HepG2 (cell line): ENCODE results near the gene CD300LF. TPM values are rescaled to one million over a fixed set of nuclear protein-coding genes. Genes with fewer than 3 reads are reported as not detected.

Source experiments
- BRCA1 ChIP-seq: sonication (generic); formaldehyde crosslinking; IDR thresholded peaks from 2 replicates; pipeline ENCODE4 v1.4.0; 2020; ENCODE audit warnings: missing genetic modification reagents
- EEA1 ChIP-seq: sonication (generic); formaldehyde crosslinking; IDR thresholded peaks from 2 replicates; pipeline ENCODE4 v1.5.1; 2020; ENCODE audit warnings: mild to moderate bottlenecking, missing genetic modification reagents, borderline replicate concordance
- IRF2 ChIP-seq: IDR thresholded peaks from 2 replicates; pipeline ENCODE4 v1.6.1; 2018; ENCODE audit warnings: missing genetic modification reagents, missing compliant biosample characterization
- SAP130 ChIP-seq: IDR thresholded peaks from 2 replicates; pipeline ENCODE4 v1.6.1; 2016; ENCODE audit warnings: low read depth
- TBX3 ChIP-seq: fragments of 450-650 bp; IDR thresholded peaks from 2 replicates; pipeline ENCODE4 v1.6.1; 2017; ENCODE audit warnings: antibody characterized with exemption, mild to moderate bottlenecking, inconsistent platforms, borderline replicate concordance
- WIZ ChIP-seq: sonication (generic); formaldehyde crosslinking; IDR thresholded peaks from 2 replicates; pipeline ENCODE4 v1.5.1; 2020; ENCODE audit warnings: mild to moderate bottlenecking, missing genetic modification reagents
- ZKSCAN5 ChIP-seq: sonication (generic); formaldehyde crosslinking; IDR thresholded peaks from 2 replicates; pipeline ENCODE4 v1.5.1; 2020; ENCODE audit warnings: mild to moderate bottlenecking, missing genetic modification reagents
- ZNF12 ChIP-seq: sonication (generic); formaldehyde crosslinking; IDR thresholded peaks from 2 replicates; pipeline ENCODE4 v1.5.0; 2020; ENCODE audit warnings: missing genetic modification reagents
- ZNF143 ChIP-seq: sonication (generic); formaldehyde crosslinking; IDR thresholded peaks from 2 replicates; pipeline ENCODE4 v1.4.0; 2020; ENCODE audit warnings: missing genetic modification reagents
- ZNF24 ChIP-seq: fragments of 450-650 bp; IDR thresholded peaks from 2 replicates; pipeline ENCODE4 v1.6.1; 2017; ENCODE audit warnings: antibody characterized with exemption, mild to moderate bottlenecking
- ZNF263 ChIP-seq: sonication (generic); formaldehyde crosslinking; IDR thresholded peaks from 2 replicates; pipeline ENCODE4 v1.4.0; 2020; ENCODE audit warnings: missing genetic modification reagents
- ZNF543 ChIP-seq: sonication (generic); formaldehyde crosslinking; IDR thresholded peaks from 2 replicates; pipeline ENCODE4 v1.4.0; 2020; ENCODE audit warnings: mild to moderate bottlenecking, missing genetic modification reagents
- ZNF607 ChIP-seq: sonication (generic); formaldehyde crosslinking; IDR thresholded peaks from 2 replicates; pipeline ENCODE4 v1.5.1; 2020; ENCODE audit warnings: missing genetic modification reagents, mild to moderate bottlenecking, borderline replicate concordance
- ZNF703 ChIP-seq: sonication (generic); formaldehyde crosslinking; IDR thresholded peaks from 2 replicates; pipeline ENCODE4 v1.5.1; 2020; ENCODE audit warnings: missing genetic modification reagents, mild to moderate bottlenecking, moderate library complexity, borderline replicate concordance
- ZNF709 ChIP-seq: sonication (generic); formaldehyde crosslinking; IDR thresholded peaks from 2 replicates; pipeline ENCODE4 v1.5.0; 2020; ENCODE audit warnings: mild to moderate bottlenecking, missing genetic modification reagents
- ZNF780A ChIP-seq: sonication (generic); formaldehyde crosslinking; IDR thresholded peaks from 2 replicates; pipeline ENCODE4 v1.8.0; 2022; ENCODE audit warnings: mild to moderate bottlenecking, missing genetic modification reagents, moderate library complexity
- ZNF83 ChIP-seq: sonication (generic); formaldehyde crosslinking; IDR thresholded peaks from 2 replicates; pipeline ENCODE4 v1.4.0; 2020; ENCODE audit warnings: missing genetic modification reagents, mild to moderate bottlenecking, borderline replicate concordance
- polyA plus RNA-seq, 8 experiments: library from polyadenylated mRNA; depleted of rRNA in 3 of 8; stranded (reverse) in 7 of 8; unstranded in 1 of 8; fragments of >200 nt; fragmentation: Illumina TruSeq in 4 of 8; extraction: Trizol in 4 of 8; gene quantifications; 2 replicates each; pipeline versions ENCODE4 v1.2.1 to v1.2.3, GENCODE V29; 2011 to 2016; ENCODE audit warnings: low read depth in 4 of 8, missing spikeins in 1 of 8, mixed read lengths in 1 of 8; ENCODE audit not compliant: insufficient read depth in 1 of 8
- total RNA-seq, 5 experiments: library from RNA; depleted of rRNA; stranded (reverse); fragments of >200 nt; fragmentation: Illumina TruSeq; extraction: Trizol; gene quantifications; 2 replicates each; pipeline ENCODE4 v1.2.3, GENCODE V29; 2016; ENCODE audit warnings: low read depth in 1 of 5
- TF ChIP-seq, protein P1 (sequence below): sonication (generic); formaldehyde crosslinking; IDR thresholded peaks from 2 replicates; pipeline ENCODE4 v1.4.0; 2020; ENCODE audit warnings: missing genetic modification reagents
- TF ChIP-seq, protein P2 (sequence below): sonication (generic); formaldehyde crosslinking; IDR thresholded peaks from 2 replicates; pipeline ENCODE4 v1.5.0; 2020; ENCODE audit warnings: mild to moderate bottlenecking, low read depth, missing genetic modification reagents, borderline replicate concordance
- TF ChIP-seq, protein P3 (sequence below): IDR thresholded peaks from 2 replicates; pipeline ENCODE4 v1.4.0; 2020; ENCODE audit warnings: mild to moderate bottlenecking, missing genetic modification reagents
- TF ChIP-seq, protein P4 (sequence below): IDR thresholded peaks from 2 replicates; pipeline ENCODE4 v1.6.1; 2018; ENCODE audit warnings: missing genetic modification reagents
- TF ChIP-seq, protein P5 (sequence below): IDR thresholded peaks from 2 replicates; pipeline ENCODE4 v1.6.1; 2016; ENCODE audit warnings: missing compliant biosample characterization, missing genetic modification reagents, borderline replicate concordance

Gene CD300LF
- total and polyA plus RNA-seq, 2 of the 13 experiments (the other 11 are each of a cell fraction or from before 2014, with no cell fraction given): not detected

DNA sequence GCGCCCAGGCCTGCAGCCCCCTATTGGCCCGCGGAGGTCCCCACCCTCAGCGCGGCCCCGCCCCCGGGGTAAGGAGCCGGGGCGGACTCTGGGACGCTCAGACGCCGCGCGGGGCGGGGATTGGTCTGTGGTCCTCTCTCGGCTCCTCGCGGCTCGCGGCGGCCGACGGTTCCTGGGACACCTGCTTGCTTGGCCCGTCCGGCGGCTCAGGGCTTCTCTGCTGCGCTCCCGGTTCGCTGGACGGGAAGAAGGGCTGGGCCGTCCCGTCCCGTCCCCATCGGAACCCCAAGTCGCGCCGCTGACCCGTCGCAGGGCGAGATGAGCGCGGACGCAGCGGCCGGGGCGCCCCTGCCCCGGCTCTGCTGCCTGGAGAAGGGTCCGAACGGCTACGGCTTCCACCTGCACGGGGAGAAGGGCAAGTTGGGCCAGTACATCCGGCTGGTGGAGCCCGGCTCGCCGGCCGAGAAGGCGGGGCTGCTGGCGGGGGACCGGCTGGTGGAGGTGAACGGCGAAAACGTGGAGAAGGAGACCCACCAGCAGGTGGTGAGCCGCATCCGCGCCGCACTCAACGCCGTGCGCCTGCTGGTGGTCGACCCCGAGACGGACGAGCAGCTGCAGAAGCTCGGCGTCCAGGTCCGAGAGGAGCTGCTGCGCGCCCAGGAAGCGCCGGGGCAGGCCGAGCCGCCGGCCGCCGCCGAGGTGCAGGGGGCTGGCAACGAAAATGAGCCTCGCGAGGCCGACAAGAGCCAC lies 36.0 kb upstream of the CD300LF start, which contains the start of gene NHERF1 (continued):
- TF ChIP-seq, protein P1, sequence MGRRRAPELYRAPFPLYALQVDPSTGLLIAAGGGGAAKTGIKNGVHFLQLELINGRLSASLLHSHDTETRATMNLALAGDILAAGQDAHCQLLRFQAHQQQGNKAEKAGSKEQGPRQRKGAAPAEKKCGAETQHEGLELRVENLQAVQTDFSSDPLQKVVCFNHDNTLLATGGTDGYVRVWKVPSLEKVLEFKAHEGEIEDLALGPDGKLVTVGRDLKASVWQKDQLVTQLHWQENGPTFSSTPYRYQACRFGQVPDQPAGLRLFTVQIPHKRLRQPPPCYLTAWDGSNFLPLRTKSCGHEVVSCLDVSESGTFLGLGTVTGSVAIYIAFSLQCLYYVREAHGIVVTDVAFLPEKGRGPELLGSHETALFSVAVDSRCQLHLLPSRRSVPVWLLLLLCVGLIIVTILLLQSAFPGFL: no peak; the same call in 1 of the 2 replicates
- TF ChIP-seq, protein P2, sequence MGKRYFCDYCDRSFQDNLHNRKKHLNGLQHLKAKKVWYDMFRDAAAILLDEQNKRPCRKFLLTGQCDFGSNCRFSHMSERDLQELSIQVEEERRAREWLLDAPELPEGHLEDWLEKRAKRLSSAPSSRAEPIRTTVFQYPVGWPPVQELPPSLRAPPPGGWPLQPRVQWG (CRISPR knock-in tag): no peak
- TF ChIP-seq ZNF12 (CRISPR knock-in tag) (0 out of 2 replicates have a peak, but pooled peaks have one; percentile 33), ZNF143 (CRISPR knock-in tag) (no peak; the same call in 1 of the 2 replicates), ZNF24 (no peak), TBX3 (no peak; the same call in 1 of the 2 replicates), WIZ (peak; percentile 78), SAP130 (CRISPR knock-in tag) (peak; percentile 95), ZNF709 (peak; percentile 92), ZNF263 (CRISPR knock-in tag) (peak; percentile 61; the same call in 1 of the 2 replicates), ZNF607 (CRISPR knock-in tag) (no peak), IRF2 (CRISPR knock-in tag) (peak; percentile 65; the same call in 1 of the 2 replicates), ZKSCAN5 (CRISPR knock-in tag) (no peak; the same call in 1 of the 2 replicates), ZNF780A (CRISPR knock-in tag) (no peak; the same call in 1 of the 2 replicates), EEA1 (CRISPR knock-in tag) (peak; percentile 57; the same call in 1 of the 2 replicates), BRCA1 (CRISPR knock-in tag) (peak; percentile 94), ZNF703 (CRISPR knock-in tag) (peak; percentile 64), ZNF543 (peak; percentile 79; the same call in 1 of the 2 replicates), ZNF83 (CRISPR knock-in tag) (no peak)
- TF ChIP-seq, protein P3, sequence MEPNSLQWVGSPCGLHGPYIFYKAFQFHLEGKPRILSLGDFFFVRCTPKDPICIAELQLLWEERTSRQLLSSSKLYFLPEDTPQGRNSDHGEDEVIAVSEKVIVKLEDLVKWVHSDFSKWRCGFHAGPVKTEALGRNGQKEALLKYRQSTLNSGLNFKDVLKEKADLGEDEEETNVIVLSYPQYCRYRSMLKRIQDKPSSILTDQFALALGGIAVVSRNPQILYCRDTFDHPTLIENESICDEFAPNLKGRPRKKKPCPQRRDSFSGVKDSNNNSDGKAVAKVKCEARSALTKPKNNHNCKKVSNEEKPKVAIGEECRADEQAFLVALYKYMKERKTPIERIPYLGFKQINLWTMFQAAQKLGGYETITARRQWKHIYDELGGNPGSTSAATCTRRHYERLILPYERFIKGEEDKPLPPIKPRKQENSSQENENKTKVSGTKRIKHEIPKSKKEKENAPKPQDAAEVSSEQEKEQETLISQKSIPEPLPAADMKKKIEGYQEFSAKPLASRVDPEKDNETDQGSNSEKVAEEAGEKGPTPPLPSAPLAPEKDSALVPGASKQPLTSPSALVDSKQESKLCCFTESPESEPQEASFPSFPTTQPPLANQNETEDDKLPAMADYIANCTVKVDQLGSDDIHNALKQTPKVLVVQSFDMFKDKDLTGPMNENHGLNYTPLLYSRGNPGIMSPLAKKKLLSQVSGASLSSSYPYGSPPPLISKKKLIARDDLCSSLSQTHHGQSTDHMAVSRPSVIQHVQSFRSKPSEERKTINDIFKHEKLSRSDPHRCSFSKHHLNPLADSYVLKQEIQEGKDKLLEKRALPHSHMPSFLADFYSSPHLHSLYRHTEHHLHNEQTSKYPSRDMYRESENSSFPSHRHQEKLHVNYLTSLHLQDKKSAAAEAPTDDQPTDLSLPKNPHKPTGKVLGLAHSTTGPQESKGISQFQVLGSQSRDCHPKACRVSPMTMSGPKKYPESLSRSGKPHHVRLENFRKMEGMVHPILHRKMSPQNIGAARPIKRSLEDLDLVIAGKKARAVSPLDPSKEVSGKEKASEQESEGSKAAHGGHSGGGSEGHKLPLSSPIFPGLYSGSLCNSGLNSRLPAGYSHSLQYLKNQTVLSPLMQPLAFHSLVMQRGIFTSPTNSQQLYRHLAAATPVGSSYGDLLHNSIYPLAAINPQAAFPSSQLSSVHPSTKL: peak; percentile 54
- TF ChIP-seq, protein P4, sequence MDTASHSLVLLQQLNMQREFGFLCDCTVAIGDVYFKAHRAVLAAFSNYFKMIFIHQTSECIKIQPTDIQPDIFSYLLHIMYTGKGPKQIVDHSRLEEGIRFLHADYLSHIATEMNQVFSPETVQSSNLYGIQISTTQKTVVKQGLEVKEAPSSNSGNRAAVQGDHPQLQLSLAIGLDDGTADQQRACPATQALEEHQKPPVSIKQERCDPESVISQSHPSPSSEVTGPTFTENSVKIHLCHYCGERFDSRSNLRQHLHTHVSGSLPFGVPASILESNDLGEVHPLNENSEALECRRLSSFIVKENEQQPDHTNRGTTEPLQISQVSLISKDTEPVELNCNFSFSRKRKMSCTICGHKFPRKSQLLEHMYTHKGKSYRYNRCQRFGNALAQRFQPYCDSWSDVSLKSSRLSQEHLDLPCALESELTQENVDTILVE (CRISPR knock-in tag): peak; percentile 88
- TF ChIP-seq, protein P5, sequence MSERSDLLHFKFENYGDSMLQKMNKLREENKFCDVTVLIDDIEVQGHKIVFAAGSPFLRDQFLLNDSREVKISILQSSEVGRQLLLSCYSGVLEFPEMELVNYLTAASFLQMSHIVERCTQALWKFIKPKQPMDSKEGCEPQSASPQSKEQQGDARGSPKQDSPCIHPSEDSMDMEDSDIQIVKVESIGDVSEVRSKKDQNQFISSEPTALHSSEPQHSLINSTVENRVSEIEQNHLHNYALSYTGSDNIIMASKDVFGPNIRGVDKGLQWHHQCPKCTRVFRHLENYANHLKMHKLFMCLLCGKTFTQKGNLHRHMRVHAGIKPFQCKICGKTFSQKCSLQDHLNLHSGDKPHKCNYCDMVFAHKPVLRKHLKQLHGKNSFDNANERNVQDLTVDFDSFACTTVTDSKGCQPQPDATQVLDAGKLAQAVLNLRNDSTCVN (CRISPR knock-in tag): peak; percentile 47; the same call in 1 of the 2 replicates
